Coronary artery (tissue), 2 donors: ENCODE results near the gene NBPF4.

Experiments used
- DNase-seq: peaks from one replicate; pipeline ENCODE4 v3.0.0-alpha.2; 2017; ENCODE audit warnings: low spot score
- H3K27ac ChIP-seq, 2 donors: fragments of 200-600 bp; sonication (generic); one replicate each; pipeline ENCODE4 v1.5.1; 2016 to 2019
- H3K4me3 ChIP-seq: fragments of 200-600 bp; sonication (generic); 2 replicates; pipeline ENCODE4 v1.5.1; 2016; ENCODE audit warnings: mild to moderate bottlenecking, moderate library complexity
- TF ChIP-seq, protein P1 (sequence below): fragments of 200-600 bp; sonication (generic); IDR thresholded peaks from one replicate; pipeline ENCODE4 v1.5.1; 2019; ENCODE audit warnings: antibody characterized with exemption

Gene NBPF4

DNA sequence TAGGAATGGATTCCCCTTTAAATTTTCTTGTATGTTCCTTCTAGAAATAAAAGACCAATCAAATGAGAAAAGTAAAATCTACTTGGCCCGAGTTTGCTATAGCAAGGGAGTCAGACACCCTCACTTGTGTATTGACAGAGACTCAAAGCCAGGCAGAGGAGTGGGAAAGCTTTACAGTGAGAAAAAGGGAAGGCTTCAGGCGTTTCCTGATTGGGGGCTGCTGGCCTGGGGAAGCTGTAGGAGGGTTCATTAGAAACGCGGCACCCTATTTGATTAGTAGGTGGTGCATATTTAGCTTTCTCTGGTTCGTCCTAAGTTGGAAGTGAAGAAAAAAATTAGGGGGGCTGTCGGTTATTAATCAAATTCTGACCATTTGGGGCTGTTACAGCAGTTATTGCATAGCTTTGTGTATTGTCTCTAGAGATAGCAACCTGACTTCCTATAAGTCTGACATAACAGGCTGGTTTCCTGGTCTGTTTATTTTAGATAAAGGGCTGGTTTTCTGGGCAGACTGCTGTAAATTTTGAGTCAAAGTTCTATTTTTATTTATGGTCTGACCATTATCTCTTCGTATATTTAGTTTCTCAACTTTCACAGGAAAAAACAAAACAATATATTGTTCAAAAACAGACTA, 53.8 kb downstream of the NBPF4 start:
- TF ChIP-seq, protein P1, sequence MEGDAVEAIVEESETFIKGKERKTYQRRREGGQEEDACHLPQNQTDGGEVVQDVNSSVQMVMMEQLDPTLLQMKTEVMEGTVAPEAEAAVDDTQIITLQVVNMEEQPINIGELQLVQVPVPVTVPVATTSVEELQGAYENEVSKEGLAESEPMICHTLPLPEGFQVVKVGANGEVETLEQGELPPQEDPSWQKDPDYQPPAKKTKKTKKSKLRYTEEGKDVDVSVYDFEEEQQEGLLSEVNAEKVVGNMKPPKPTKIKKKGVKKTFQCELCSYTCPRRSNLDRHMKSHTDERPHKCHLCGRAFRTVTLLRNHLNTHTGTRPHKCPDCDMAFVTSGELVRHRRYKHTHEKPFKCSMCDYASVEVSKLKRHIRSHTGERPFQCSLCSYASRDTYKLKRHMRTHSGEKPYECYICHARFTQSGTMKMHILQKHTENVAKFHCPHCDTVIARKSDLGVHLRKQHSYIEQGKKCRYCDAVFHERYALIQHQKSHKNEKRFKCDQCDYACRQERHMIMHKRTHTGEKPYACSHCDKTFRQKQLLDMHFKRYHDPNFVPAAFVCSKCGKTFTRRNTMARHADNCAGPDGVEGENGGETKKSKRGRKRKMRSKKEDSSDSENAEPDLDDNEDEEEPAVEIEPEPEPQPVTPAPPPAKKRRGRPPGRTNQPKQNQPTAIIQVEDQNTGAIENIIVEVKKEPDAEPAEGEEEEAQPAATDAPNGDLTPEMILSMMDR = no peak
- DNase-seq = no peak
- H3K4me3 ChIP-seq = no peak overlapping the region
- peak overlapping the region in 1 of 2 donors; percentile 25 for H3K27ac ChIP-seq

DNA sequence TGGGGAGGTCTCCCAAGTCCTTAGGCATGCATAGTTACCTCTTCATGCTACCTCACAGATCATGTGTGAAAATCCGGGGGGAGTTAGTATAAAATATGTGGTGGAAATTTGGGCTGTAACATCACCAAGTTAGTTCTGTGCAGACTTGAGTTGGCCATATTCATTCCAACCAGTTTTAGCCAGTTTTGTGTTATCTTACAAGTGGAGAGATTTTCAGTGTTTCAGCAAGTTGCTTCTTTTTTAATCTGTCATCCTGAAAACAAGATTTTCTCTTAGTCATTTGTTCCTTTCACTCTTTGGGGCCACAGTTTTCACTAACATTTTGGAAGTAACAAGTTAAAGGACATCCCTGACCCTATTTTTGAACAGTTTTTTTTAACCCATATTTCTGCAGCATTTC, 55.1 kb downstream of the NBPF4 start:
- Histone ChIP-seq H3K4me3 (no peak overlapping the region), H3K27ac (no peak overlapping the region)
- DNase-seq = no peak
- TF ChIP-seq, protein P1 = no peak

DNA sequence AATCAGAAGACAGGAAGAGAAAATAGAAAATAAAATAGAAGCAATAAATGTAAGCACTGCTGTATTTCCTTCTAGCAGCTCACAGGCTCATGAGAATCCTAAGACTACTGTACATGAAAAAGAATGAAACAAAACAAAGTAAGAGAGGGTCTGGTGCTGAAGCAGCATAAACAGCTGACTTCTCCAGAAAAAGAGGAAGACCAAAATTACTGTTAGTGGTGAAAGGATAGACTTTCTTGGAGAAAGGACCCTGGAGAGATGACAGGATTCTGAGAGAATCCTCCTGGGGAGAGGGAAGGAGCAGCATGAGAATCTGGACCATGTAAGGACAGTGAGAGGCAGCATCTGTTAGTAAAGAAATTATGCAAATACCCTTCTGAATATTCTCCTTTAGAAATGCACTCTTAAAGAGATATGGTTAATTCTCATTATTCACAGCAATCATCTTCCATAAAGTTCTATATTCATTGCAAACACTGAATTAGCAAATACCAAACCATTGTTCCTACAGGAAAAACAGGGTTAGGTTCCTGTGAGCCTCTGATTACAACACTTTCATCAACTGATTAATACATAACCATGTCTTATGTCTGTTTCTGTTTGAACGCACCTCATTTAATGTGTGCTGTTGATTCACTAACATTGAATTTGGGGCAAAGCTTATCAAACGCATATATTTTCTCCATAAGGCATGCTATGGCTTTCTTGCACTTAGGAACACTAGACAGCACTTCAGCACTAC, 60.7 kb downstream of the NBPF4 start:
- H3K27ac ChIP-seq = no peak overlapping the region
- H3K4me3 ChIP-seq = no peak overlapping the region
- TF ChIP-seq, protein P1 = no peak
- DNase-seq = no peak

DNA sequence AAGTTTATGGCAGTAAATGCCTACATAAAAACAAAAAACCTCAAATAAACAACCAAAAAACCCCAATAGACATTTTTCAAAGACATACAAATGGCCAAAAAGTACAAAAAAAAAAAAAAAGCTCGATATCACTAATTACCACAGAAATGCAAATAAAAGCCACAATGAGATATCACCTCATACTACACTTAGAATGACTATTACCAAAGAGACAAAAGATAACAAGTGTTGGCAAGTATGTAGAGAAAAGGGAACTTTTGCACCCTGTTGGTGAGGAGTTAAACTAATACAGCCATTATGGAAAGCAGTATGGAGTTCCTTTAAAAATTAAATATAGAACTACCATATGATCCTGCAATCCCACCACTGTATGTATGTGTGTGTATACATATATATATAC, 64.9 kb downstream of the NBPF4 start:
- TF ChIP-seq, protein P1 = no peak
- Histone ChIP-seq H3K4me3 (no peak overlapping the region), H3K27ac (no peak overlapping the region)
- DNase-seq = no peak
